Ovary (tissue), 9 donors: Measurements from ENCODE around the gene RPL37A. TPM values are rescaled to one million over a fixed set of nuclear protein-coding genes. Genes with fewer than 3 reads are reported as not detected.

Experiments
- DNase-seq, 5 donors: peaks; one replicate each; pipeline ENCODE4 v3.0.0-alpha.2; 2019 to 2020
- H3K27ac ChIP-seq, 2 donors: fragments of 200-600 bp; one replicate each; pipeline versions ENCODE4 v1.5.1 to v1.8.0; 2019 to 2022
- H3K27me3 ChIP-seq: fragments of 200-600 bp; one replicate; pipeline ENCODE4 v1.8.0; 2022
- H3K36me3 ChIP-seq: fragments of 200-600 bp; sonication (generic); one replicate; pipeline ENCODE4 v1.5.1; 2019
- H3K4me1 ChIP-seq: one replicate; pipeline ENCODE4 v1.8.1; 2013; ENCODE audit warnings: mild to moderate bottlenecking, moderate library complexity; ENCODE audit not compliant: insufficient read depth
- H3K4me3 ChIP-seq: fragments of 200-600 bp; sonication (generic); one replicate; pipeline ENCODE4 v1.5.1; 2017
- H3K9me3 ChIP-seq, 2 donors: fragments of 200-600 bp in 1 of 2; sonication (generic) in 1 of 2; one replicate each; pipeline versions ENCODE4 v1.5.1 to v1.8.1; 2013 to 2019; ENCODE audit warnings: mild to moderate bottlenecking in 1 of 2, moderate library complexity in 1 of 2
- CTCF ChIP-seq, 3 donors: fragments of 450-650 bp in 2 of 3; fragments of 200-600 bp in 1 of 3; IDR thresholded peaks; one replicate each; pipeline versions ENCODE4 v1.5.1 to v1.8.0; 2016 to 2022; ENCODE audit warnings: antibody characterized with exemption in 3 of 3, mild to moderate bottlenecking in 1 of 3
- EP300 ChIP-seq: sonication (generic); formaldehyde crosslinking; IDR thresholded peaks from one replicate; pipeline ENCODE4 v1.6.1; 2017; ENCODE audit warnings: antibody characterized with exemption
- POLR2A ChIP-seq: fragments of 450-650 bp; IDR thresholded peaks from one replicate; pipeline ENCODE4 v1.6.1; 2017; ENCODE audit warnings: antibody characterized with exemption, mild to moderate bottlenecking, moderate library complexity
- WGBS, 3 donors: extraction: QIAGEN DNeasy Blood & Tissue Kit in 1 of 3; methylation state at CpG; one replicate each; pipeline versions ENCODE4 v1.1.5 to v1.1.7; 2013 to 2017; 5-methylcytosine and 5-hydroxymethylcytosine counted together
- intact Hi-C, 4 donors: fragments of 100-400 bp; cut with DNase I; formaldehyde crosslinking; loops; one replicate each; pipeline versions ENCODE4 v1.11.0 to v1.15.1; 2022 to 2023
- polyA plus RNA-seq, 2 donors: library from polyadenylated mRNA; stranded (reverse); fragments of 200-250 nt in 1 of 2; fragments of 350-450 nt in 1 of 2; fragmentation: Illumina TruSeq in 1 of 2; extraction: RNeasy Lipid Tissue Mini Kit (QIAGEN cat#74804) in 1 of 2; gene quantifications; one replicate each; pipeline ENCODE4 v1.2.3, GENCODE V29; 2013 to 2014
- total RNA-seq, 7 donors: library from RNA; depleted of rRNA in 2 of 7; stranded (reverse); fragments of >200 nt in 2 of 7; fragmentation: NEBNext Ultra II Directional in 3 of 7; extraction: Animal tissue kit (Norgen Biotek cat#: 25700) in 3 of 7; gene quantifications; one replicate each; pipeline versions ENCODE4 v1.1.0 to v1.2.4, GENCODE V29; 2016 to 2023
- donor health status: DM: no; HTN: no; CAD: no; lungs with moderate emphysema.
- donor health status: DM: no; HTN: no; CAD: no.
- donor health status: Bipolar disorder and iron deficiency.
- donor health status: DM: yes; HTN: yes; CAD: no.
- donor health status: DM: no; HTN: no; CAD: no.
- donor health status: DM: yes; HTN: yes; CAD: no.

RPL37A gene
- total and polyA plus RNA-seq, 9 donors = 3,187 to 7,390 (median 5,316) TPM

DNA sequence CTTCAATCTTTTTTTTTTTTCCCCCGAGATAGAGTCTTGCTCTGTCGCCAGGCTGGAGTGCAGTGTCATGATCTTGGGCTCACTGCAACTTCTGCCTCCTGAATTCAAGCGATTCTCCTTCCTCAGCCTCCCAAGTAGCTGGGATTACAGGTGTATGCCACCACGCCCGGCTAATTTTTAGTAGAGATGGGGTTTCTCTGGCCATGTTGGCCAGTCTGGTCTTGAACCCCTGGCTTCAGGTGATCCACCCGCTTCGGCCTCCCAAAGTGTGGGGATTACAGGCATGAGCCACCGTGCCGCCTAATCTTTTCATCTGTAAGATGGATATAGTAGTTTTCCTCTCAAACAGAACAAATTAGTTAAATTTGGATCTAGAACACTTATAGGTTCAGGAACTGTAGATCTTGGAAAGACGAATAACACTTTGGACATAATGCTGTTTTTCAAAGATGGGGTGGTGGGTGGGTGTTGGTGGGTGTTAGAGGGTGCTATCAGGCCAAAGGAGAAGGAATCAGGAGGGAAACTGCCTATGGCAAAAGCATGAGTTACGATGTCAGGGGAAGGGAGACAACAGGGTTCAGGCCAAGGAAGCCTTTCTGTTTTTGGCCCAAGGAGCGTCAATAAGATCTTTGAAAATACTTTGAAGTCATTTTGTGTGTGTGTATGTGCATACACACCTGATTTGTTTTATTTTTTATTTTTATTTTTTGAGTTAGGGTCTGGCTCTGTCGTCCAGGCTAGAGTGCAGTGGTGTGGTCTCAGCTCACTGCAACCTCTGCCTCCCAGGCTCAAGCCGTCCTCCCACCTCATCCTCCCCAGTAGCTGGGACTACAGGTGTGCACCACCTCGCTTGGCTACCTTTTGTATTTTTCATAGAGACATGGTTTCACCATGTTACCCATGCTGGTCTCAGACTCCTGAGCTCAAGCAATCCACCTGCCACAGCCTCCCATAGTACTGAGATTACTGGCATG is 6.8 kb downstream of the RPL37A start:
- Histone ChIP-seq H3K4me3 (no peak overlapping the region), H3K36me3 (no peaks in the 10 kb centered on the region), H3K27ac (no peak overlapping the region), H3K4me1 (no peaks in the 10 kb centered on the region), H3K27me3 (no peaks in the 10 kb centered on the region), H3K9me3 (no peaks in the 10 kb centered on the region)
- WGBS, 3 donors = 85 to 94% (median 89%) methylated on average over 15 of the region's 15 CpGs
- no peak for TF ChIP-seq CTCF (IDR thresholded peaks at IDR 0.05)
- no peak for TF ChIP-seq EP300
- no peak for TF ChIP-seq POLR2A
- intact Hi-C loops = no loop called here
- no peak for DNase-seq

GRCh38 chr2:216507220-216508160 is 8.8 kb downstream of the RPL37A start:
- TF ChIP-seq POLR2A = no peak
- no peak for TF ChIP-seq EP300
- no peak for TF ChIP-seq CTCF (IDR thresholded peaks at IDR 0.05)
- intact Hi-C loops = no loop called here
- DNase-seq = no peak
- no peak overlapping the region for H3K4me3 ChIP-seq
- no peaks in the 10 kb centered on the region for H3K9me3 ChIP-seq
- no peaks in the 10 kb centered on the region for H3K36me3 ChIP-seq
- no peaks in the 10 kb centered on the region for H3K4me1 ChIP-seq
- no peak overlapping the region for H3K27ac ChIP-seq
- no peaks in the 10 kb centered on the region for H3K27me3 ChIP-seq
- 68 to 78% (median 71%) methylated on average over 5 of the region's 5 CpGs for WGBS, 3 donors

GRCh38 chr2:216508229-216508628 is 9.6 kb downstream of the RPL37A start:
- TF ChIP-seq EP300 (no peak), CTCF (IDR thresholded peaks at IDR 0.05) (no peak), POLR2A (no peak)
- Histone ChIP-seq H3K9me3 (no peaks in the 10 kb centered on the region), H3K4me1 (no peaks in the 10 kb centered on the region), H3K27ac (no peak overlapping the region), H3K4me3 (no peak overlapping the region), H3K36me3 (no peaks in the 10 kb centered on the region), H3K27me3 (no peaks in the 10 kb centered on the region)
- intact Hi-C loops = no loop called here
- DNase-seq = no peak
- WGBS, 3 donors = 90 to 100% (median 95%) methylated on average over 1 of the region's 1 CpG

- TF ChIP-seq POLR2A (no peak), CTCF (IDR thresholded peaks at IDR 0.05) (peak; percentile 36 to 82 (median 74))
- no peak overlapping the region for H3K27ac ChIP-seq
- no peak for DNase-seq
- H3K4me1 ChIP-seq = no peaks in the 10 kb centered on the region
- 32 to 44% (median 38%) methylated on average over 2 of the region's 2 CpGs for WGBS, 3 donors
- no peaks in the 10 kb centered on the region for H3K36me3 ChIP-seq
- H3K9me3 ChIP-seq = no peaks in the 10 kb centered on the region
- H3K4me3 ChIP-seq = no peak overlapping the region
- intact Hi-C loops = loop anchor here (1.0 to 10.0 kb wide), 6 partner anchors 149 to 1318 kb away; no protein-coding TSS in a partner anchor
- no peaks in the 10 kb centered on the region for H3K27me3 ChIP-seq
These were observed 18.2 kb downstream of the RPL37A start for GRCh38 chr2:216516730-216517350.
